Activated CD4-positive, alpha-beta T cell treated with anti-CD3 and anti-CD28 coated beads, Interleukin-2, amount 10 ng/mL, durations not matched to agents 24 days and 14 days (primary cell): ENCODE measurements around the gene TFE3. TPM values are rescaled to one million over a fixed set of nuclear protein-coding genes. Genes with fewer than 3 reads are reported as not detected.

Experiments
- DNase-seq: peaks from one replicate; pipeline ENCODE4 v3.0.0; 2022
- H3K27ac Mint-ChIP-seq: one replicate; pipeline ENCODE4 v1.8.0; 2022; ENCODE audit warnings: mild to moderate bottlenecking, mixed read lengths
- H3K27me3 Mint-ChIP-seq: one replicate; pipeline ENCODE4 v1.8.0; 2022; ENCODE audit warnings: mixed read lengths
- H3K36me3 Mint-ChIP-seq: one replicate; pipeline ENCODE4 v1.8.0; 2022; ENCODE audit warnings: low read depth, mild to moderate bottlenecking, mixed read lengths
- H3K4me1 Mint-ChIP-seq: one replicate; pipeline ENCODE4 v1.8.0; 2021; ENCODE audit warnings: mixed read lengths
- H3K4me3 Mint-ChIP-seq: one replicate; pipeline ENCODE4 v1.8.0; 2022; ENCODE audit warnings: mild to moderate bottlenecking, moderate library complexity, mixed read lengths
- H3K9me3 Mint-ChIP-seq: one replicate; pipeline ENCODE4 v1.8.0; 2021; ENCODE audit warnings: mixed read lengths
- intact Hi-C: fragments of 100-400 bp; cut with micrococcal nuclease; formaldehyde crosslinking; loops from one replicate; pipeline ENCODE4 v1.15.1; 2023
- total RNA-seq: library from RNA; stranded (reverse); gene quantifications from 2 replicates; pipeline ENCODE4 v1.2.3, GENCODE V29; 2022

Gene TFE3
- total RNA-seq, 1 donor from 2014 or later = 28.8 TPM

DNA sequence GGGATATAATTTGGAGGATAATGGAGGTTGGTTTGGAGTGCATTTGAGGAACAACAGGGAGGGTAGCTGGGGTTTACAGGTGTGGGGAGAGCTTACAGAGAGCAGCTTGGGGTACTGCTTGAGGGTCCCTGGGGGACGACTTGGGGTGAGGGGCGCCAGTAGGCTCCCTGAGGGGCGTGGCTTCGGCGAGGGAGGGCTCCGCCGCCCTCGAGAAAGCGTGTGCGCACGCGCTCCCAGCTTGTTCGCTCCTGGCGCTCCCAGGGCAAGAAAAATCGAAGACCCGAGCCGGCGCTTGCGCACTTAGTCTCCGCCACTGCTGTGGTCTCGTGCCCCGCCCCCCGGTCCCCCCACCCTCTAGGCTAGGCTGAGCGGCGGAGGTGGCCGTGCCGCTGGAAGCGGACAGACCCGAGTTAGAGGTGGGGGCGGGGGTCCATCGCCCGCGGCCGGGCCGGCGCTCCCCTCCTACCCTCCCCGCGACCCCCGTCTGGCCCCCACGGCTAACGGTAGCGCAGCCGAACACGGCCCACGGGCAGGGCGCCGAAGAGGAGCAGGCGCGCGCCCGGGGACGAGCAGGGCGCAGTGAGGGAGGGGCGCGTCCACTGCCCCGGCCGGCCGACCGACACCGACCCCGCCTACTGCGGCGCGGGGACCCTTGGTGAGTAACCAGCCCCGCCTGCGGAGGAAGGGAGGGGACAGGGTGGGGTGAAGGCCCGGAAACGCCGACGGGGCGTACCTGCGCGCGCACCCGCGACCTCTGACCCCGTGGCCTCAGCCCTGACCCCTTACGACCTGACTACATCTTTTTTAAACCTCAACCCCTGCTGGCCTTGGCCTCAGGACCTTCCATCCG is 10.3 kb upstream of the TFE3 start:
- H3K4me3 Mint-ChIP-seq = peak overlapping the region; percentile 81
- intact Hi-C loops = loop anchor here (1.0 to 5.0 kb wide), 2 partner anchors 10 to 576 kb away; partner anchors contain the start of genes FTSJ1 and TFE3
- peaks cover 22% of the 10 kb centered on the region for H3K4me1 Mint-ChIP-seq
- H3K9me3 Mint-ChIP-seq = no peaks in the 10 kb centered on the region
- H3K27me3 Mint-ChIP-seq = peaks cover 2% of the 10 kb centered on the region
- peak overlapping the region; percentile 83 for H3K27ac Mint-ChIP-seq
- no peaks in the 10 kb centered on the region for H3K36me3 Mint-ChIP-seq
- peak; percentile 87 for DNase-seq

DNA sequence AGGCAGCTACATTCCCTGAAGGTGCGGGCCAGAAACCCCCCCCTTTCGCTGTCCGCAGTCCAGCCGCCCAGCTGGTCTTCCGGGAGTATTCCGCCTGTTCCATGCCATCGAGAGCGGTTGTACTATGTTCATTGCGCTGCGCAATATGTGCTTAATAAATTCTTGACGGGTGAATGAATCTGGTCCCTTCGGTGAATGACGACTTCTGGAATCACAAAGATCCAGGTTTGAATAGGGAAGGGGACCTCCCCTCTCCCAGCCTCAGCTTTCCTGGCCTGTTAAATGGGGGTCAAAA is 777 bp upstream of the TFE3 start:
- no peak for DNase-seq
- Mint-ChIP-seq H3K27ac (peak overlapping the region; percentile 95), H3K36me3 (peaks cover 7% of the 10 kb centered on the region), H3K9me3 (no peaks in the 10 kb centered on the region), H3K27me3 (no peaks in the 10 kb centered on the region), H3K4me3 (peak overlapping the region; percentile 88), H3K4me1 (peaks cover 31% of the 10 kb centered on the region)
- intact Hi-C loops = loop anchor here (1.0 to 5.0 kb wide), 6 partner anchors 9 to 147 kb away; partner anchors contain the start of genes GRIPAP1, KCND1, PIM2 and PQBP1

DNA sequence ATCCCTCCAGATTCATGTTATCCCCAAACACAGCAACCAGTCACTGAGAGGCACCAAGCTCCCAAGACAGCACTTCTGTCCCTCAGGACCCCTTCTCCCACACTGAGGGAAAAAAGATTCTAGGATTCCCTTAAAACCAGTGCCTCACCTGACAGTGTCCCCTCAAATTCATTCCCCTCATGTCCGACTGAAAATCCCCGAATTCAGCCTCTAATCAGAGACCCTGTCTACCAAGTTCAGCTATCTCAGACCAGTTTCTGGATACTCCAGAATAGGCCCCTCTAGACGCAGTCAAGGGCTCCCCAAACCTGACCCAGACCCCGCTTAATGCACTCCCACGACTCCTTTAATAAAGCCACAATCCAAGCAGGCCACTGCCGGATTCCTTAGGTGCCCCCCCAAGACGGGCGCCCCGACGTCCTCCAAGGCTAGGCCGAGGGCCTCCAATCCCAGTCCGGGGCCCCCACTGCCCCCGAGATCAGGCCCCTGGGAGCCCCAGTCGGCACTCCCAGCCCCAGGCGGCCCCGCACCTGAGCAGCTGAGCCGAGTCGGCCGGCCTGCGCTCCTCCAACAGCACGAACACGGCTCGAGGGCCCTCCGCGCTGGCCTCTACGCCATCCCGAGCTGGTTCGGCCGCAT is 457 bp downstream of the TFE3 start:
- Mint-ChIP-seq H3K9me3 (no peaks in the 10 kb centered on the region), H3K4me3 (peak overlapping the region; percentile 88), H3K27me3 (no peaks in the 10 kb centered on the region), H3K36me3 (peaks cover 17% of the 10 kb centered on the region), H3K4me1 (peaks cover 33% of the 10 kb centered on the region), H3K27ac (peak overlapping the region; percentile 95)
- no peak for DNase-seq
- intact Hi-C loops = loop anchor here (1.0 to 5.0 kb wide), 6 partner anchors 11 to 145 kb away; partner anchors contain the start of genes GRIPAP1, KCND1, PIM2 and PQBP1

DNA sequence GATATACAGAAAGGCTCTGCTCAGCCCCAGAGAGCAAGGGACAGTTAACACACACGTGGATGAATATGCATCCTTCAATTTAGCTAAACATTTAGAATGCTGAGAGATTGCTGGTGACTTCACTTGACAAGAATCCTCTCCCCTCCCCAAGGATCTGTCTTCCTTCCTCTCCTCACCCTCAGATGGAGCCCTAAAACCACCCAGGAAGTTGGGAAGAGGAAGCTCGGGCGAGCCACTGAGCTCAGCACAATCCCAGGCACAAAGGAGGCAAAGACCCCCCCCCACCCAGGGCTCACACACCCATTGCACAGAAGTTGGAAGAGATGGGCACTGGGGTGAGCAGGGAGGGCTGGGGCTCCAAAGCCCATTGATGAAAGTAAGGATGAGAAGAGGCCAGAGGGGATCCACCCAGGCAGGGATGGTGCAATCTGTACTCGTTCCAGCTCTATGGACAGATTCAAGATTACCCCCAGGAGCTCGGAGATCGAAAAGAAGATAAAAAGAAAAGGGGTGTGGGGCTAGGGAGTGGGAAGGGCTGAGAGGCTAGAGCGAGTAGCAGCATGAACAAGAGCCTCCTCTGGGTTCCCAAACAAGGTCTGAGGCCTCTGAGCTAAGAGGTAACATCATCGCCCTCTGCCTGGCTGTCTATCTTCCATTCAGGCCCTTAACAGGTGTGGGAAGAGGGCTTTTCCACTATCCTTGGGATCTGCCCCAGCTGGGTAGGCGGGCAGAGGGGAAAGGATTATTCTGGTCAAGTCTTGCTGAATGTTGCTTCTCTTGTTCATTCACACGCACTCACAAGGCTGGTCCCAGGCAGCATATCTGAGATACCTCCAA is 1.2 kb downstream of the TFE3 start:
- H3K27me3 Mint-ChIP-seq = no peaks in the 10 kb centered on the region
- H3K4me3 Mint-ChIP-seq = peak overlapping the region; percentile 88
- intact Hi-C loops = loop anchor here (5.0 kb wide), 3 partner anchors 70 to 145 kb away; partner anchors contain the start of genes KCND1, PIM2, PQBP1 and TIMM17B
- peaks cover 33% of the 10 kb centered on the region for H3K4me1 Mint-ChIP-seq
- no peaks in the 10 kb centered on the region for H3K9me3 Mint-ChIP-seq
- peak; percentile 68 for DNase-seq
- peaks cover 21% of the 10 kb centered on the region for H3K36me3 Mint-ChIP-seq
- H3K27ac Mint-ChIP-seq = peak overlapping the region; percentile 95

DNA sequence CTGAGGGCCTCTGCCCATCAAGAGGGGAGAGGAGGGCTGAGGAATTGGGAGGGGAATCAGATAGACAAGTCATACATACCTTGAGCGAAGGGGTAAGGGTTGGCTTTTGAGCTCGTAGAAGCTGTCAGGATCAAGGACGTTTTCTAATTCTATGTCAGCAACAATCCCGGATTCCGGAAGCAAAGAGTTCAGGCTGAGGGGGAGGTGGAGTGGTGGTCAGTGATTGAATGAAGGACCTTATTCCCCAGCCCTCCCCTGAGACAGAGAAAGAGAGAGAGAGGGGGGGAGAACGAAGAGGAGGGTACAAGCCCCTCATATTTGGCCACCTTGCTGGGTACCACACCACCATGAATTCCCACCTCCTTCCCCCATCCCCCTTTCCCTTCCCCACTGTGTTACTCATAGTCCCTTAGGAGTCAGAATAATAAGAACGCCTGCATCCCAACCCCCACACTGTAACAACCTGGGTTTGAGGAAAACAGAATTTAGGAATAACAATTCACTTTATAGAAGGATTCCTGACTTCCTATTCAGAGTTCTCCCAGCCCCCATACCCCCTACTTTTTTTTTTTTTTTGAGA is 2.7 kb downstream of the TFE3 start:
- peaks cover 33% of the 10 kb centered on the region for H3K4me1 Mint-ChIP-seq
- intact Hi-C loops = loop anchor here (5.0 kb wide), 3 partner anchors 68 to 143 kb away; partner anchors contain the start of genes KCND1, PIM2, PQBP1 and TIMM17B
- H3K27me3 Mint-ChIP-seq = no peaks in the 10 kb centered on the region
- H3K4me3 Mint-ChIP-seq = peak overlapping the region; percentile 88
- H3K27ac Mint-ChIP-seq = peak overlapping the region; percentile 82
- DNase-seq = no peak
- no peaks in the 10 kb centered on the region for H3K9me3 Mint-ChIP-seq
- peaks cover 23% of the 10 kb centered on the region for H3K36me3 Mint-ChIP-seq

DNA sequence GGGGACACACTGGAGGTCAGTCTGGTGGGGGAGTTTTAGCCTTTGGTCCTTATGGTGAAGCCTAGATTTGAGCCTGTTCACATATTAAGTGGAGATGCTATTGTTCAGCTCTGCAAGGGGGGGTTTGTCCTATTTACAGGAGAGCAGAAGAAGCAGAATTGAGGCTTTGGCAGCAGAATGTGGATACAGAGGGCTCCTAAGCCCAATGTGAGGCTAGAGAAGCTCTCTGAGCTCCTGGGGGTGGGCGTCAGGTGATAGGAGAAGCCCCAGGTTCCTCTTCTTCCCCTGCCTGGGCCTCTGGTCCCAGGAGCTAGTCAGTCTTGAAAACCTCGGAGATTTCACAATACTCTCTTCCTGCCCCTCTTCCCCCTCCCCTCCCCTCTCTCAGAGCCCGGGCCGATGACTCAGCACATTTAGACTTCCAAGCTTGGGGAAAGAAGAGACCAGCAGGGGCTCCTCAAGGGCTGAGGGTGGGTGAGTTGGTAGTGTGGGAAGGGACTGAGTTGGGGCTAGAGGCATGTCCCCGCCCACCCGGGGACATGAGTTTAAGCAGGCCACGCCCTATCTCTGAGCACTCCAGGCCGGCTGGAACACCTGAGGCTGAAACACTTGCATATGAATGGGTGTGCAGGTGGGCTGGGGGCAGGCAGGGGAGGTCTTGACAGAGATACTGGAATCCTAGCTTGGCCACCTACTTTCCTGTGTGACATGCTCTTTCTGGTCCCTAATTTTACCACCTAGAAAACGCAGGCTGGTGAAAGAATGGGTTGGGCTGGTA is 3.4 kb downstream of the TFE3 start:
- intact Hi-C loops = loop anchor here (5.0 kb wide), 3 partner anchors 67 to 142 kb away; partner anchors contain the start of genes KCND1, PIM2, PQBP1 and TIMM17B
- H3K9me3 Mint-ChIP-seq = no peaks in the 10 kb centered on the region
- peak overlapping the region; percentile 88 for H3K4me3 Mint-ChIP-seq
- peaks cover 33% of the 10 kb centered on the region for H3K4me1 Mint-ChIP-seq
- H3K27me3 Mint-ChIP-seq = no peaks in the 10 kb centered on the region
- H3K36me3 Mint-ChIP-seq = peaks cover 24% of the 10 kb centered on the region
- H3K27ac Mint-ChIP-seq = peak overlapping the region; percentile 82
- DNase-seq = peak; percentile 81

DNA sequence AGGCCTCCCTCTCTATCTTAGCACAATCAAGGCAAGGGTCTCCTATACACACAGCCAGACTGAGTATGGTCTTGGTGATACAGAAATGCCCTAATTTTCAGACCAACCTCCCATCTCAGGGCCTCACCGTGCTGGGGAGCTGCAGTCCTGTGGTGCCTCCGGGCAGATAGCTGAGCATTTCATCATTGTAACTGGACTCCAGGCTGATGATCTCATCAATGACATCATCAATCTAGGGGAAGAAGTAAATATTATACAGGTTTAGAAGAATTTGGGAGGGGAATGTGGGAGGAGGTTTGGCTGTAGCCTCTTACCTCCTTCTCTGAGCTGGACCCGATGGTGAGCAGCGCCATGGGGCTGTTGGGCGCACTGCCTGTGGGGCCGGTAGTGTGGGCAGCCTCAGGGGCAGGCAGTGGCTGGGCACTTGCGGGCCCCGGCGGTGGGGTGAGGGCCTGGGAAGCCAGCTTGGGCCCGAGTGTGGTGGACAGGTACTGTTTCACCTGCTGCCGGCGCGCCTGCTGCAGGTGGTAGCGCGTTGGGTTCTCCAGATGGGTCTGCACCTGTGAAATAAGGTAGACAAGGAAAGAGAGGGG is 5.2 kb downstream of the TFE3 start:
- H3K27ac Mint-ChIP-seq = peak overlapping the region; percentile 51
- DNase-seq = no peak
- no peaks in the 10 kb centered on the region for H3K27me3 Mint-ChIP-seq
- intact Hi-C loops = no loop called here
- peak overlapping the region; percentile 39 for H3K4me3 Mint-ChIP-seq
- no peaks in the 10 kb centered on the region for H3K9me3 Mint-ChIP-seq
- H3K36me3 Mint-ChIP-seq = peaks cover 39% of the 10 kb centered on the region
- peaks cover 24% of the 10 kb centered on the region for H3K4me1 Mint-ChIP-seq

DNA sequence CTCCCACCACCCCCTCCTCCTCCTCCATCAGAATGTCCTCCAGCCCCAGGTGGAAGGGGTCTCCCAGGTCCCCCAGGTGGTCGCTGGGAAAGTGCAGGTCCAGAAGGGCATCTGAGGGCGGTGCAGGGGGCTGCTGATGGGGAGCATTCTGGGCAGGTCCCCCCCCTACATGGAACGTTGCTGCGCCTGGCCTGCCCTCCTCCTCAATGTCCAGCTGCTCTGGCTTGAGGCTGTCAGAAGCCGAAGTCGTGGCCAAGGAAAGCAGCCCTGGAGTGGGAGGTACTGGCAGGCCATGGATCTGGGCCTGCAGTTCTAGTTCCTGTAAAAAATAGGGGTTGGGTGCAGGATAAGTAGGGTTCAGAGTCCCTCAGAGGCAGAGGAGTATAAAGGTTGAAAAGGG is 12.9 kb downstream of the TFE3 start:
- Mint-ChIP-seq H3K27ac (no peak overlapping the region), H3K36me3 (peaks cover 27% of the 10 kb centered on the region)
- DNase-seq = no peak

DNA sequence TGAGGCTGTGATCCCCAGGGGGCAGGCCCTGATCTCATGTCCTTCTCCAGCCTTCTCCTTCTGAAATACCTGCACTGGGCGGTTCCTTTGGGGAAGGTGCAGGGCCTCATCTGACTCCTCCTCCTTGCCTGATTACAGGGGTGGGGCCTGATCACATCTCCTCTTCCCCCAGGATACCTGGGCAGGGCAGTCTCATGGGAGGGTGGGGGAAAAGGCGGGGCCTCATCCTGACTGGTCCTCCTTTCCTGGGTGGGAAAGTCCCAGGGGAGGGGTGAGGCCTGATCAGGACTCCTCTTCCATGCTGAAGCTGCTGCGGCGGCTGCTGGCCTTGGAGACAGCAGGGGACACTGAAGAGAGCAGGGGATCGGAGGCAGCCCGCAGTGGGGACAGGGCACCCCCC is 13.3 kb downstream of the TFE3 start:
- no peaks in the 10 kb centered on the region for H3K27me3 Mint-ChIP-seq
- peaks cover 27% of the 10 kb centered on the region for H3K36me3 Mint-ChIP-seq
- intact Hi-C loops = no loop called here

More for the DNA sequence above, 12.9 kb downstream of the TFE3 start:
- peaks cover 3% of the 10 kb centered on the region for H3K4me1 Mint-ChIP-seq
- no peaks in the 10 kb centered on the region for H3K9me3 Mint-ChIP-seq
- H3K27me3 Mint-ChIP-seq = no peaks in the 10 kb centered on the region
- no peak overlapping the region for H3K4me3 Mint-ChIP-seq
- intact Hi-C loops = no loop called here

DNA sequence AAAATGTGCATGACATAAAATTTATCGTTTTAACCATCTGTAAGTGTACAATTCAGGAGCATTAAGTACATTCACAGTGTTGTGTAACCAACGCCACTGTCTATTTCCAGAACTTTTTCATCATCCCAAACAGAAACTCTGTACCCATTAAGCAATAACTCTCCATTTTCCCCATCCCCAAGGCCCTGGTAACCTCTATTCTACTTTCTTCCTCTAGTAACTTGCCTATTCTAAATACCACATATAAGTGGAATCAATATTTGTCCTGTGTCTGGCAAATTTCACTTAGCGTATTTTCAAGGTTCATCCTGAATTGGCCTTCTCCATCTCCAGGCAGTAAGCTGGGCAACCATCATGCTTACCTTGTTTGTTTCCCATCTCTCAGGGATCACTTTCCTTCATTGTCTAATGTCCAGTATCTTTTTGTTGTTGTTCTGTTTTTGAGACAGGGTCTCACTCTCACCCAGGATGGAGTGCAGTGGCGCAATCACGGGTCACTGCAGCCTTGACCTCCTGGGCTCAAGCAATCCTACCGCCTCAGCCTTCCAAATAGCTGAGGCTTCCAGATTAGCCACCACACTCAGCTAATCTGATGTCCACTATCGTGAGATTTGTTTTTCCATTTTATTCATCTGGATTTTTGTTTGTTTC is 23.4 kb downstream of the TFE3 start:
- H3K27me3 Mint-ChIP-seq = no peaks in the 10 kb centered on the region

More for the DNA sequence above, 13.3 kb downstream of the TFE3 start:
- H3K9me3 Mint-ChIP-seq = no peaks in the 10 kb centered on the region
- H3K4me3 Mint-ChIP-seq = no peak overlapping the region
- H3K4me1 Mint-ChIP-seq = peaks cover 3% of the 10 kb centered on the region
- H3K27ac Mint-ChIP-seq = no peak overlapping the region
- DNase-seq = no peak

DNA sequence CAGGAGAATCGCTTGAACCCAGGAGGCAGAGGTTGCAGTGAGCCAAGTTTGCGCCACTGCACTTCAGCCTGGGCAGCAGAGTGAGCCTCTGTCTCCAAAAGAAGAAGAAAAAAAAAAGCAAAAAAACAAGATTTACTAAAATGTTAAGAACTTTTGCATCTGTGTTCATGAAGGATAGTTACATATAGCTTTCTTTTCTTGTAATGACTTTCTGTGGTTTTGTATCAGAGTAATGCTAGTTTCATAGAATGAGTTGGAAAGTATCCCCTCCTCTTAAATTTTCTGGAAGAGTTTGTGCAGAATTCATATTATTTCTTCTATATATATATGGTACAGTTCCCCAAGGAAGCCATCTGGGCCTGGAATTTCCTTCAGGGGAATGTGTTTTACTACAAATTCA is 24.1 kb downstream of the TFE3 start:
- Mint-ChIP-seq H3K4me1 (no peaks in the 10 kb centered on the region), H3K36me3 (no peaks in the 10 kb centered on the region), H3K9me3 (no peaks in the 10 kb centered on the region), H3K4me3 (no peak overlapping the region), H3K27me3 (no peaks in the 10 kb centered on the region), H3K27ac (no peak overlapping the region)
- DNase-seq = no peak
- intact Hi-C loops = no loop called here

More for the DNA sequence above, 23.4 kb downstream of the TFE3 start:
- Mint-ChIP-seq H3K36me3 (peaks cover 6% of the 10 kb centered on the region), H3K9me3 (no peaks in the 10 kb centered on the region), H3K4me1 (no peaks in the 10 kb centered on the region), H3K27ac (no peak overlapping the region), H3K4me3 (no peak overlapping the region)
- intact Hi-C loops = no loop called here
- no peak for DNase-seq

DNA sequence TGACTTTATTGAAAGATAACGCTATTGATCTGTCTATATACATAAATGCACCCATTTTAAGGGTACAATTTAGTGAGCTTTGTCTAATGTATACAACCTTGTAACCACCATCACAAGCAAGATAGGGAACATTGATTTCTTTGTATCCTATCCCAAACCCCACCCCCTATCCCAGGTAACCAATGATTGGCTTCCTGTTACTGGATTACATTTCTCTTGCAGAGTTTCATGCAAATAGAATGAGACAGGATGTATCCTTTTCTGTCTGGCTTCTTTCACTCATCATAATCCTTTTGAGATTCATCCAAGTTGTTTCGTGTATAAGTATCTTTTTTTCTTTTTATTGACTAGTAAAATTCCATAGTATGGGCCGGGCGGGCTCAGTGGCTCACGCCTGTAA is 39.5 kb downstream of the TFE3 start:
- peak overlapping the region; percentile 62 for H3K4me3 Mint-ChIP-seq
- peaks cover 17% of the 10 kb centered on the region for H3K4me1 Mint-ChIP-seq
- peaks cover 18% of the 10 kb centered on the region for H3K36me3 Mint-ChIP-seq
- intact Hi-C loops = no loop called here
- peak overlapping the region; percentile 60 for H3K27ac Mint-ChIP-seq
- H3K9me3 Mint-ChIP-seq = no peaks in the 10 kb centered on the region
- no peak for DNase-seq
- no peaks in the 10 kb centered on the region for H3K27me3 Mint-ChIP-seq
